NCI-H82 treated with DMSO at 0.1 percent for 48 hours (cell line): Measurements from ENCODE around the gene TMEM132E.
A peak's percentile ranks its signal among the peaks of the same experiment; 100 is the strongest.
"Not testable (repeated sequence)": the region's sequence is repeated elsewhere in the genome, so short reads cannot be mapped to it uniquely, and the experiment has no call there.

Experiments used
- DNase-seq: peaks from one replicate; lab custom pipeline; 2025; ENCODE audit not compliant: unreplicated experiment; lab: John Stamatoyannopoulos, UW

The TMEM132E gene

DNA sequence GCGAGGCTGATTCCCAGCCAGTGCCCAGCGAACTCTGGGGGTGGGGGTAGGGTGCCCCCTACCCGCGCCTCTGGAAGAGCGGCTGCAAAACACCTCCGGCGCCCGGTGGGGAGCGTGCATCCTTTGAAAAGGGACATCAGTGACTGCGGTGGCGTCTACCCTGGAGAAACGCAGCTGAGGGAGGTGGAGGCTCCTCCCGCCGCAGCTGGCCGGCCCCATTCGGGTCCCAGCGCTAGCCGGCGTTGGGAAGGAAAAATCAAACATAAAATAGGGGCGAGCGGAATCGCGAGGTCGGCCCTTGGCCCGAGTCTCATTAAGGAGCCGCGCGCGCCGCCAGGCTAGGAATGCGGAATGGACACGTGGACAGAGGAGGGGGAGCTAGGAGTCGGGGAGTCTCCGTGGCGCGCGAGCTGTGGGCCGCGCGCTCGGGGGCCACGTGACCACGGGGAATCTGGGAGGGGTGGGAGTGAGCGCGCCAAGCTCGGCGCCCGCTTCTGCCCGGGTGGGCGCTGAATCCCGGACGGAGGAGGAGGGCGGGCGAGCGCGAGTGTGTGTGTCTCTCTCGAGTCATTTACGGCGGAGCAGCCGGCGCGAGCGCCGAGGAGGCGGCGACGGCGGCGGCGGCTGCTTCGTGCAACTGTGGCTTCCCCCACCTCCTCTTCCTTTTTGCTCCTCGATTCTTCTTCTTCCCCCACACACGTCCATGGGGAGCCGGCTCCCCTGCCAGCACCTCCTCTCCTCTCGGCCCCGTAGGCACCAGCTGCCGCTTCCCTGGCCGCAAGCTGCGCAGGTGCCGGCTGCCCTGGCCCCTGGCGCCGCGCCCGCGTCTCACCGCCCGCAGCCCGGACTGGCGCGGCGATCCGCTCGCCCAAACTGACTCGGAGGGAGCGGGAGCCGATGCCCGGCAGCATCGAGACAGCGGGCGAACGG is at the start of gene TMEM132E:
TMEM132E (plus strand) TSS at position 566 of the 930 bp plus-strand sequence. CDS start 1,495 bp downstream, outside the sequence.
- peak; percentile 53 for DNase-seq

- DNase-seq: no peak
Measured at GRCh38 chr17:34530918-34531317, 48.5 kb upstream of the TMEM132E start.

- DNase-seq: no peak
Measured at GRCh38 chr17:34532281-34533065, 46.9 kb upstream of the TMEM132E start.

GRCh38 chr17:34533806-34534527 is 45.4 kb upstream of the TMEM132E start:
- DNase-seq: no peak

DNA sequence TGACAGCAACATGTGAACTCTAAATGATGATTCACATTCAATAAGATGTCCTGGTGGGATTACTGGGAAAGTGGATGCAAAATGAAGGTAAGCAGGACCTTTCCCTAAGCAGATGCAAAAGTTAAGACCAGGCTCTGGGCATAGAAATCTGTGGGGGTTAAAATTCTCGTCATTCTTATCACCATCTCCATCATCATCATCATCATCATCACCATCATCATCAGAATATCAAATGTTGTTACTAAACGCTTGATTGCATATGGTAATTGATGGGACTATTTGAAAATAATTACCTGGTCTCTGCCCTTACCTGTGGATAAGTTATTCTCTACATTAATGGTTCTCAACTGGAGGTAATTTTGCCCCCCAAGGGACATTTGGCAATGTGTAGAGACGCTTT is 41.9 kb upstream of the TMEM132E start:
- DNase-seq: no peak

- not testable (repeated sequence) for DNase-seq
Measured at GRCh38 chr17:34538582-34538981, 40.8 kb upstream of the TMEM132E start.

- no peak for DNase-seq
Measured at GRCh38 chr17:34539881-34540280, 39.5 kb upstream of the TMEM132E start.

DNA sequence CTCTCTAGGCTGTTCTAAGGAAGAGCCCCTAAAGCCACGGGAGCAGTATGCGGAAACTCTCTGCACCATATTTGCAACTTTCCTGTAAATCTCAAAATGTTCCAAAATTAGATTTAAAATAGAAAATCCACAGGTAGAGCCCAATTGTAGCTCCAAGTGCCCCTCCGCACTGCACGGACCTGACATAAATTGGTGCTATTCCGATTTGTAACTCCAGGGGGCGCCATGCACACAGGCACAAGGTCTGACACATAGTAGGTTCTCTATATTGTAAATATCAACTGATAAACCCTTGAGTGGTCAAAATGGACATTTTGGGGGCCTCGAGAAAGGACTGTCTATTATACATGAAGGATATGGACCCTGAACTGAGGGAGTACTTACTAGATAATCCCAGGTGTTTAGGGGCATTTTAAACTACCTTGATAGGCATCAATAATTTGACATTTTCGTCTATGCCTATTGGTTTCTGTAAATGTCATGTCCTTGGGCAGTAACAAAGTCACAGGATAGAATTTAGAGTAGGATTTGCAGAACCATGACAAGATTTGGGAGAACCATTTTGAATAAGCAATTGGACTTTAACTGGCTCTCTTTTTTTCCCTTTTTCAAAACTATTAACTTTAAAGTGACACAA is 36.6 kb upstream of the TMEM132E start:
- DNase-seq: peak; percentile 28

DNA sequence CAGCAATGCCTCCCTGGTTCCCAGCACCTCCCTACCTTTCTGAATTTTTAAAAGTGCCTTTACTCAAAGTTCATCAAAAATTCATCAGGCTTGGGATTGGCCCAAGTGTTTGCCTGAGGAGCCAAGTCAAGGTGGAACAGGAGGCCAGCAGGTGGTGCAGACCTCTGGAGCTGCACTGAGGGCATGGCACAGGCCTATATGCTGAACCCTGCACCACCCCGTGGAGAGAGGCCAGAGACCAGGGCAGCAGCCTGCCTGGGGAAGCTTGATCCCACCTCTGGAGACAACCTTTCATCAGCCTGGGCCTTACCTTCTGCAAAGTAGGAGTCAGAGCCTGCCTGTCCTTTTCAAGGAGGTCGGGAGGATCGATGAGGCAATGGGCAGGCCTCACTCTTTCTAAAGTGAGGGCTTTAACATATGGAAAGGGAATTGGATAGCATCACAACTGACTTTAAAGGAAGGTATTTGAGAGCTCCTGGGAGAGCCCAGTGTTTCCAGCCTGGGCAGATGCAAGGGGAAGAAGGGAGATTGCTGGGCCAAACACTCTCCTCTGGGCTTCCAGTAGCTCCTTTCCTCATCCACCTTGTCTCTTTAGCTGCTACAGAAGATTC is 31.8 kb upstream of the TMEM132E start:
- DNase-seq: no peak

DNA sequence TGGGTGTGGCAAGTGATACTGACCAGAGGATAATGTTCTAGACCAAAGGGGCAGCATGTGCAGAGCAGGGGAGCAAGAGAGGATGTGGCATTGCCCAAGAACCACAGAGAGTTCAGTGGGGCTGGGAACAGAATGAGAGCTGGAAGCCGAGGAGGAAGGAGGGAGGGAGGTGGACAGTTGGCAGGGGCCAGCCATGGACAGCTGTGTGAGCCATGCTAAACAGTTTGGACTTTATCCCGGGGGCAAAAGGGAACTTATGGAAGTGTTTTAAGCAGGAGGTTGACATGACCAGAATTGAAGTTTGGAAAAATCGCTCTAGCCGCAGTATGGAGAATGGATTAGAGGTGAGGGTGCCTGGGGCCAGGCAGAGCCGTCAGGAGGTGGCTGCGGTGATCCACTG is 29.4 kb upstream of the TMEM132E start:
- no peak for DNase-seq

- no peak for DNase-seq
Measured at GRCh38 chr17:34553907-34554306, 25.5 kb upstream of the TMEM132E start.

GRCh38 chr17:34556384-34556783 is 23.0 kb upstream of the TMEM132E start:
- DNase-seq: no peak

GRCh38 chr17:34556931-34557330 is 22.5 kb upstream of the TMEM132E start:
- DNase-seq: peak; percentile 36

DNA sequence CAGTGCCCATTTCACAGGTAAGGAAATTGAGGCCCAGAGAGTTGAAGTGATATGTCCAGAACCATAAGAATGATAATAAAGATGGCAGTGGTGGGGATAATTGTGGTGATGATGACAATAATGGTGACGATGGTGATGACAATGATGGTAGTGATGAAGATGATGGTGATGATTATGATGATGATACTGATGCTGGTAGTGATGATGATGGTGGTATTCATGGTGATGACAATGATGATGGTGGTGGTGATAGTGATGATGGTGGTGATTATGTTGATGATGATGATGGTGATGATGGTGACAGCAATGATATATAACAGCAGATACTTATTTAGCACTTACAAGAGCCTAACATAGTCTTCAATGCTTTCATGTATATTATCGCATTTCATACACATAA is 18.1 kb upstream of the TMEM132E start:
- DNase-seq: no peak

- DNase-seq: peak; percentile 50
Measured at GRCh38 chr17:34562387-34562786, 17.0 kb upstream of the TMEM132E start.

GRCh38 chr17:34565713-34566112 is 13.7 kb upstream of the TMEM132E start:
- no peak for DNase-seq

- no peak for DNase-seq
Measured at GRCh38 chr17:34566201-34566600, 13.2 kb upstream of the TMEM132E start.

DNA sequence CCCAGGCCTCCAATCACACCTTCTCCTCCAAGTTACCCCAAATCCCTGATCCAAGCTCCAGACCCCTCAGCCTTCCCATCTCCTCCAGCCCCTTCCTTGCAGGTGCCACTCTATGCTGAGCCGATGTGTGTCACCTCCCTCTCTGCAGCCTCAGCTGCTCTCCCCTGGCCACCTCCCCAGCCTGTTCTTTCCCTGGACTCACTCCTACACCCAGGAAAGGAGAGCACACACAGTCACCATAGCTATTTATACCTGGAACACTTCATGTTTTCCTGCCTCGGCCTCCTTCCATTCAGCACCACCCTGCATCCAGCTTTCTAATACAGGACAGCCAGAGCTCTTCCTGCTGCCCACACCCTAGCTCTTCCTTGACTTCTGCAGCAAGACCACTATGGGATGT is 12.5 kb upstream of the TMEM132E start:
- DNase-seq: no peak

- DNase-seq: peak; percentile 73
Measured at GRCh38 chr17:34567691-34568465, 11.5 kb upstream of the TMEM132E start.

DNA sequence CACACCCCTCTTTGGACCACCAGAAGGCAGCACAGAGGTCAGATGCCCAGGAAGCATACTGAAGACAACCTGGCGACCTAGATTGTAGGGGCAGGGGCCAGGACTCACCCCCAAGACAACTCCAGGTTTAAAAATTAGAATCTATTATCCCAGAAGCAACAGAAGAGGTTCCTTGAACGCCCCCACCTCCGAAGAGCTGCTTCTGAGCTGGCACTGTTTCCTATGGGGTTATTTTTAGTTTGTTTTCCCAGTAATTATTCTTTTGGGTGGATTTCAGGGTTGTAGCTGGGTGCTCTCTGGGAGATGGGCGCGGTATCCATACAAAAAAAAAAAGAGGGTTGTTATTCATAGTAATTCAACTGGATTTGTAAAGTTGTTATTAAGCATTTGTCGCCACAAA is 10.4 kb upstream of the TMEM132E start:
- DNase-seq: no peak
